Loucy (cell line): ENCODE data around the gene TMEM163.

Experiments used
- H2AFZ ChIP-seq: fragments of 200-600 bp; sonication (generic); 2 replicates; pipeline ENCODE4 v1.6.0; 2016; ENCODE audit warnings: antibody characterized with exemption, mild to moderate bottlenecking, low read length, moderate library complexity
- H3F3A ChIP-seq: fragments of 200-600 bp; 2 replicates; pipeline ENCODE4 v1.6.0; 2016; ENCODE audit warnings: antibody characterized with exemption, low read depth, mild to moderate bottlenecking
- H3K27me3 ChIP-seq: fragments of 200-600 bp; sonication (generic); 2 replicates; pipeline ENCODE4 v1.6.1; 2014; ENCODE audit warnings: low read length, mild to moderate bottlenecking; ENCODE audit not compliant: insufficient read depth, poor library complexity, severe bottlenecking
- H3K36me3 ChIP-seq: fragments of 200-600 bp; sonication (generic); 2 replicates; pipeline ENCODE4 v1.6.1; 2016; ENCODE audit warnings: low read length; ENCODE audit not compliant: insufficient read depth
- H3K4me1 ChIP-seq: fragments of 200-600 bp; sonication (generic); 2 replicates; pipeline ENCODE4 v1.5.1; 2014; ENCODE audit warnings: low read length, mild to moderate bottlenecking; ENCODE audit not compliant: insufficient read depth, poor library complexity, severe bottlenecking
- H3K4me2 ChIP-seq: fragments of 200-600 bp; sonication (generic); 2 replicates; pipeline ENCODE4 v1.6.0; 2014; ENCODE audit warnings: antibody characterized with exemption, low read length, low read depth, mild to moderate bottlenecking; ENCODE audit not compliant: poor library complexity, severe bottlenecking
- H3K4me3 ChIP-seq: fragments of 200-600 bp; sonication (generic); 2 replicates; pipeline ENCODE4 v1.5.1; 2014; ENCODE audit warnings: low read length, mild to moderate bottlenecking, mixed read lengths; ENCODE audit not compliant: poor library complexity, severe bottlenecking
- H3K79me2 ChIP-seq: fragments of 200-600 bp; sonication (generic); 2 replicates; pipeline ENCODE4 v1.6.1; 2014; ENCODE audit warnings: low read length; ENCODE audit not compliant: insufficient read depth
- H3K9ac ChIP-seq: fragments of 200-600 bp; sonication (generic); 2 replicates; pipeline ENCODE4 v1.6.0; 2014; ENCODE audit warnings: mild to moderate bottlenecking, low read depth, low read length, moderate library complexity; ENCODE audit not compliant: poor library complexity, severe bottlenecking
- H3K9me2 ChIP-seq: fragments of 200-600 bp; sonication (generic); replicated peaks from 2 replicates; pipeline ENCODE4 v1.6.1; 2016; ENCODE audit warnings: low read depth, low read length, mixed read lengths
- H3K9me3 ChIP-seq: fragments of 200-600 bp; sonication (generic); 2 replicates; pipeline ENCODE4 v1.6.1; 2014; ENCODE audit warnings: mild to moderate bottlenecking, antibody characterized with exemption, low read length, low read depth; ENCODE audit not compliant: insufficient read depth
- H4K20me1 ChIP-seq: fragments of 200-600 bp; sonication (generic); 2 replicates; pipeline ENCODE4 v1.6.0; 2014; ENCODE audit warnings: antibody characterized with exemption, low read length, mild to moderate bottlenecking; ENCODE audit not compliant: insufficient read depth, poor library complexity, severe bottlenecking
- CTCF ChIP-seq: fragments of 200-600 bp; sonication (generic); conservative IDR thresholded peaks from 2 replicates; pipeline ENCODE4 v1.5.1; 2014; ENCODE audit warnings: mild to moderate bottlenecking, antibody characterized with exemption, low read length
- EZH2phosphoT487 ChIP-seq: fragments of 200-600 bp; IDR thresholded peaks from 2 replicates; pipeline ENCODE4 v1.6.1; 2018; ENCODE audit warnings: antibody characterized with exemption, mild to moderate bottlenecking, moderate library complexity, borderline replicate concordance

TMEM163 gene

GRCh38 chr2:134491771-134492441 lies 226.9 kb downstream of the TMEM163 start:
- Histone ChIP-seq H3K4me2 (no peak overlapping the region), H3K4me1 (no peaks in the 10 kb centered on the region), H3K9ac (no peak overlapping the region), H3K36me3 (no peaks in the 10 kb centered on the region), H3K9me2 (no peaks in the 10 kb centered on the region), H4K20me1 (no peaks in the 10 kb centered on the region), H3K79me2 (no peaks in the 10 kb centered on the region), H3K9me3 (no peaks in the 10 kb centered on the region), H2AFZ (peak overlapping the region; percentile 1; the same call in 1 of the 2 replicates), H3F3A (no peaks in the 10 kb centered on the region), H3K4me3 (no peak overlapping the region), H3K27me3 (no peaks in the 10 kb centered on the region)
- TF ChIP-seq CTCF (peak; percentile 56), EZH2phosphoT487 (no peak)

GRCh38 chr2:134491022-134491421 lies 227.8 kb downstream of the TMEM163 start:
- no peak for TF ChIP-seq CTCF
- no peak for TF ChIP-seq EZH2phosphoT487
- no peaks in the 10 kb centered on the region for H3K4me1 ChIP-seq
- no peaks in the 10 kb centered on the region for H3F3A ChIP-seq
- no peaks in the 10 kb centered on the region for H4K20me1 ChIP-seq
- H3K27me3 ChIP-seq = no peaks in the 10 kb centered on the region
- H3K36me3 ChIP-seq = no peaks in the 10 kb centered on the region
- H3K9me3 ChIP-seq = no peaks in the 10 kb centered on the region
- H3K79me2 ChIP-seq = no peaks in the 10 kb centered on the region
- H3K9ac ChIP-seq = no peak overlapping the region
- H3K4me2 ChIP-seq = no peak overlapping the region
- no peak overlapping the region for H2AFZ ChIP-seq
- no peak overlapping the region for H3K4me3 ChIP-seq
- no peaks in the 10 kb centered on the region for H3K9me2 ChIP-seq

GRCh38 chr2:134490559-134490958 lies 228.2 kb downstream of the TMEM163 start:
- Histone ChIP-seq H3F3A (no peaks in the 10 kb centered on the region), H3K27me3 (no peaks in the 10 kb centered on the region), H3K9me3 (no peaks in the 10 kb centered on the region), H3K4me3 (no peak overlapping the region), H3K4me1 (no peaks in the 10 kb centered on the region), H3K9me2 (no peaks in the 10 kb centered on the region), H3K9ac (no peak overlapping the region), H2AFZ (no peak overlapping the region), H3K36me3 (no peaks in the 10 kb centered on the region), H3K79me2 (no peaks in the 10 kb centered on the region), H4K20me1 (no peaks in the 10 kb centered on the region), H3K4me2 (no peak overlapping the region)
- TF ChIP-seq CTCF (no peak), EZH2phosphoT487 (no peak)
